ENCODE measurements around the gene PLAAT3.
"Not testable (repeated sequence)": the region's sequence is repeated elsewhere in the genome, so short reads cannot be mapped to it uniquely, and the experiment has no call there.

The PLAAT3 gene

GRCh38 chr11:63535734-63536133 is 78.5 kb downstream of the PLAAT3 start:
- DNase-seq = no peak

GRCh38 chr11:63534895-63535461 is 79.3 kb downstream of the PLAAT3 start:
- DNase-seq = no peak

GRCh38 chr11:63534076-63534475 is 80.2 kb downstream of the PLAAT3 start:
- no peak for DNase-seq

DNA sequence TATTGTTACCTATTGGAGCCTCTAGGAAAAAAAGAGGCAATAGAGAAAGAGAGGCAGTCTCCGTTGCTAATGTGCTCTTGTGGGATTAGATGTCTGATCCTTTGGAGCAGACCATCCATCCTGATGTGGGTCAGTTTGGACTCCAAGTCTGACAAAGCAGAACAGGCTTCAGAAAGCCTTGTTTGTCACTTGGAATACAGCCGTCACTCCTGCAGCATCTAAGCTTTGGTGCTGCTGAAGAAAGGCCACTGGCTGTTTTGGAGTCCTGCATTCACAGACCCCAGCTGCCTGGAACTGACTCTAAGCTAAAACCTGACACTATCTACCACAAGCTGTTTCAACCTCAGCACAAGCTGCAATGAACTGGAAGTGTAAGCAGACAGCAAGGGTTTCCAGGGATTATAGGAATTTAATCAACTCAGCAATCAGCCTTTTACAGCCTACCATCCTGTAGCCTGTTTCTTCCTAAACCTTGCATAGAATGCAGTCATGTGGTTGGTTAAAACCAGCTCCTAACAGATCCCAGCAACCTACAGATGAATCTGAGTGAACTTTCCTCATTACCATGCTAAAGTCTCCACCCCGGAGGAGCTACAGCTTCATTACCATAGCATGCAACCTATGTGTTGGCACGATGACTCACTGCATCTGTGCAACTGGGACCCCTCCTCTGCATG is 81.3 kb downstream of the PLAAT3 start:
- no peak for DNase-seq

DNA sequence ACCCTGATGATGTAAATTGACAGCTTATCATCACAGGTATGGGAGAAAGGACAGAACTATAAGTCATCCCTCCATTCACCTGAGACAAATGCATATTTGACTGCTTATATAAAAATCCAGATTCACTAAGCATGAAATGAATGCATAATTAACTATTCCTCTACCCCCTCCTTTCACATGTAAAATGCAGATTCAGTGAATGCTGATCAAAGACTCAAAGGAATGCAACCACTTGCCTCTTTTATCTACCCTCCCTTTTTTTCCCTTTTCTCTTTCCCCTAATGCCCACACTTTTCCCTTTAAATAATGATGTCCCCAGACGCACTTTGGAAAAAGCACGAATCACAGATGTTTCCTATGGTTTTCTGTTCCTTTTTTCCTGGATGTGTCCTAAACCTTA is 82.1 kb downstream of the PLAAT3 start:
- DNase-seq = no peak

- DNase-seq = not testable (repeated sequence)
Measured at GRCh38 chr11:63531074-63531792, 83.0 kb downstream of the PLAAT3 start.

GRCh38 chr11:63530021-63530420 is 84.2 kb downstream of the PLAAT3 start:
- DNase-seq = no peak

GRCh38 chr11:63529373-63529772 is 84.9 kb downstream of the PLAAT3 start:
- DNase-seq = not testable (repeated sequence)

DNA sequence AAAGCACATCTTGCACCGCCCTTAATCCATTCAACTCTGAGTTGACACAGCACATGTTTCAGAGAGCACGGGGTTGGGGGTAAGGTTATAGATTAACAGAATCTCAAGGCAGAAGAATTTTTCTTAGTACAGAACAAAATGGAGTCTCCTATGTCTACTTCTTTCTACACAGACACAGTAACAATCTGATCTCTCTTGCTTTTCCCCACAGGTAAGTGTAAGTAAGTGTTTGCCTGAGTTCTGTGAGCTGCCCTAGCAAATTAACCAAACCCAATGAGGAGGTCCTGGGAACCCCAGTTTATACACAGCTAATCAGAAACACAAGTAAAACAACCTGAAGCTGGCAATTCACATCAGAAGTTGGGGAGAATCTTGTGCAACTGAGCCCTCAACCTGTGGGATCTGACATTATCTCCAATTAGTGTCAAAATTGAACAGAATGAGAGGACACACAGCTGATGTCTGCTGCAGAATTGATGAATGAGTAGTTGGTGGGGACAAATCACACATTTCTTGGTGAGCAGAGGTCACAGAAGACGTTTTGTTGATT is 85.4 kb downstream of the PLAAT3 start:
- not testable (repeated sequence) for DNase-seq

DNA sequence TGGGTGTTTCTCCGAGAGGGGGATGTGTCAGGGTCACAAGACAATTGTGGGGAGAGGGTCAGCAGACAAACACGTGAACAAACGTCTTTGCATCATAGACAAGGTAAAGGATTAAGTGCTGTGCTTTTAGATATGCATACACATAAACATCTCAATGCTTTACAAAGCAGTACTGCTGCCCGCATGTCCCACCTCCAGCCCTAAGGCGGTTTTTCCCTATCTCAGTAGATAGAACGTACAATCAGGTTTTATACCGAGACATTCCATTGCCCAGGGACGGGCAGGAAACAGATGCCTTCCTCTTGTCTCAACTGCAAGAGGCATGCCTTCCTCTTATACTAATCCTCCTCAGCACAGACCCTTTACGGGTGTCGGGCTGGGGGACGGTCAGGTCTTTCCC is 86.1 kb downstream of the PLAAT3 start:
- DNase-seq = not testable (repeated sequence)

GRCh38 chr11:63527667-63528066 is 86.6 kb downstream of the PLAAT3 start:
- no peak for DNase-seq

Measured in NCI-H2081 treated with DMSO at 0.1 percent for 48 hours (cell line).